ENCODE results near the gene HCRT. TPM values are rescaled to one million over a fixed set of nuclear protein-coding genes. Genes with fewer than 3 reads are reported as not detected.

The HCRT gene
- total RNA-seq, 2 donors from 2014 or later, result not detected

- Histone ChIP-seq H3K27ac (no peak overlapping the region), H3K4me1 (ENCODE audit: control insufficient read depth in 1 of 2, low read depth in 2 of 2) (peaks cover 12 to 26% of the 10 kb centered on the region in 2 donors), H3K4me3 (no peak overlapping the region), H3K36me3 (no peaks in the 10 kb centered on the region), H3K27me3 (replicated peaks; ENCODE audit: insufficient read depth) (peaks cover 9% of the 10 kb centered on the region), H3K9me3 (no peaks in the 10 kb centered on the region)
- ATAC-seq (ENCODE audit: insufficient number of reproducible peaks, low FRiP score, low read depth), result no peak
- TF ChIP-seq, protein P1, sequence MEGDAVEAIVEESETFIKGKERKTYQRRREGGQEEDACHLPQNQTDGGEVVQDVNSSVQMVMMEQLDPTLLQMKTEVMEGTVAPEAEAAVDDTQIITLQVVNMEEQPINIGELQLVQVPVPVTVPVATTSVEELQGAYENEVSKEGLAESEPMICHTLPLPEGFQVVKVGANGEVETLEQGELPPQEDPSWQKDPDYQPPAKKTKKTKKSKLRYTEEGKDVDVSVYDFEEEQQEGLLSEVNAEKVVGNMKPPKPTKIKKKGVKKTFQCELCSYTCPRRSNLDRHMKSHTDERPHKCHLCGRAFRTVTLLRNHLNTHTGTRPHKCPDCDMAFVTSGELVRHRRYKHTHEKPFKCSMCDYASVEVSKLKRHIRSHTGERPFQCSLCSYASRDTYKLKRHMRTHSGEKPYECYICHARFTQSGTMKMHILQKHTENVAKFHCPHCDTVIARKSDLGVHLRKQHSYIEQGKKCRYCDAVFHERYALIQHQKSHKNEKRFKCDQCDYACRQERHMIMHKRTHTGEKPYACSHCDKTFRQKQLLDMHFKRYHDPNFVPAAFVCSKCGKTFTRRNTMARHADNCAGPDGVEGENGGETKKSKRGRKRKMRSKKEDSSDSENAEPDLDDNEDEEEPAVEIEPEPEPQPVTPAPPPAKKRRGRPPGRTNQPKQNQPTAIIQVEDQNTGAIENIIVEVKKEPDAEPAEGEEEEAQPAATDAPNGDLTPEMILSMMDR (IDR thresholded peaks at IDR 0.05), result no peak
- DNase-seq (ENCODE audit: low spot score), result no peak
Measured at GRCh38 chr17:42185621-42185930, 324 bp upstream of the HCRT start.

GRCh38 chr17:42183741-42184711, 1.2 kb downstream of the HCRT start:
- ATAC-seq (ENCODE audit: insufficient number of reproducible peaks, low FRiP score, low read depth) (peak; percentile 27), DNase-seq (ENCODE audit: low spot score) (no peak)
- Histone ChIP-seq H3K4me1 (ENCODE audit: control insufficient read depth in 1 of 2, low read depth in 2 of 2) (peaks cover 13 to 30% of the 10 kb centered on the region in 2 donors), H3K36me3 (no peaks in the 10 kb centered on the region), H3K9me3 (no peaks in the 10 kb centered on the region), H3K27ac (peak overlapping the region; percentile 29 to 64), H3K4me3 (peak overlapping the region; percentile 69), H3K27me3 (replicated peaks; ENCODE audit: insufficient read depth) (peaks cover 12% of the 10 kb centered on the region)
- TF ChIP-seq, protein P1 (IDR thresholded peaks at IDR 0.05), result peak; percentile 75

- TF ChIP-seq, protein P1 (IDR thresholded peaks at IDR 0.05), result no peak
- Histone ChIP-seq H3K27ac (peak overlapping the region; percentile 29 to 64), H3K4me1 (ENCODE audit: control insufficient read depth in 1 of 2, low read depth in 2 of 2) (peaks cover 13 to 30% of the 10 kb centered on the region in 2 donors), H3K36me3 (no peaks in the 10 kb centered on the region), H3K9me3 (no peaks in the 10 kb centered on the region), H3K27me3 (replicated peaks; ENCODE audit: insufficient read depth) (peaks cover 12% of the 10 kb centered on the region), H3K4me3 (peak overlapping the region; percentile 69)
- no peak for DNase-seq (ENCODE audit: low spot score)
- ATAC-seq (ENCODE audit: insufficient number of reproducible peaks, low FRiP score, low read depth), result no peak
Measured at GRCh38 chr17:42182927-42183734, 2.1 kb downstream of the HCRT start.

DNA sequence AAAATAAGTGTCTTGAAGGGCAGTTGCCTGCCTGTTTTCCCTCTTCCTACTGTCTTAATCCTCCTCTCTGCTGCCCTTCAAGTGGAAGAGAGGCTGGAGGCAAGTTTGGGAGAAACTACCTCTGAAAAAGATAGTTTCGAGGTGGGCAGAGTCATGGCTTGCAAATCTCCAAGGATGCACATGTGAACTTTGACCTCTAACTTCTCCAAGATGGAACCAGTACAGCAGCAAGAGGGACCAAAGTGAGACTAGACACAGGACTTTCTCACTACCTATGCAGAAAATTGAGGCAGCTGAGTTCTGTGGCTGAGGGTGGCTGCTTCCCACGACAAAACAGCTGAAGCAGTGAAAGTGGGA, 3.4 kb downstream of the HCRT start:
- H3K9me3 ChIP-seq, result no peaks in the 10 kb centered on the region
- peaks cover 12% of the 10 kb centered on the region for H3K27me3 ChIP-seq (replicated peaks; ENCODE audit: insufficient read depth)
- no peaks in the 10 kb centered on the region for H3K36me3 ChIP-seq
- no peak overlapping the region for H3K4me3 ChIP-seq
- H3K27ac ChIP-seq, result no peak overlapping the region
- TF ChIP-seq, protein P1 (IDR thresholded peaks at IDR 0.05), result no peak
- DNase-seq (ENCODE audit: low spot score) (no peak), ATAC-seq (ENCODE audit: insufficient number of reproducible peaks, low FRiP score, low read depth) (no peak)
- peaks cover 13 to 30% of the 10 kb centered on the region in 2 donors for H3K4me1 ChIP-seq (ENCODE audit: control insufficient read depth in 1 of 2, low read depth in 2 of 2)
